ENCODE results near the gene LAD1. TPM values are rescaled to one million over a fixed set of nuclear protein-coding genes. Genes with fewer than 3 reads are reported as not detected.
A peak's percentile ranks its signal among the peaks of the same experiment; 100 is the strongest.

LAD1 gene
- total RNA-seq, 1 donor from 2014 or later: 3.1 TPM

DNA sequence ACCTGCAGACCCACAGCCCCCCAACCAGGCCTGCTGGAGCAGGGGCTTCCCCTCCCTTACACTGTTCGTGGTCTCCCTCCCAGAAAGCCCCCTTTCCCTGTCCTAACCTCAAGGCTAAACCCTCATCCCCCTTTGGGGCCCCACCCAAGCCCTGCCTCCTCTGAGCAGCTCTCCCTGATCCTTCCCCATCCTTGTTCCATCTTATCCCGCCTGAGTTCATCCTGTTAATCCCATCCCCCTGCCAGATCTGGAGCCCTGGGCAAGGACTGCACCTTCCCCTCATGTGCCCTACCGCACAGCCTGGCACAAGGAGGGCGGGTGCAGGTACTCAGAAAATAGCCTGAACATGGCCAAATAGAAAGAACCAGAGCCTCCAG lies 14.7 kb downstream of the LAD1 start:
- H3K9me3 ChIP-seq (ENCODE audit: control insufficient read depth in 3 of 3, low read length in 3 of 3): no peaks in the 10 kb centered on the region
- no peak overlapping the region for H3K4me3 ChIP-seq (ENCODE audit: low read length in 3 of 3)
- H3K27ac ChIP-seq (ENCODE audit: low read depth, low read length): peak overlapping the region; percentile 58
- peaks cover 0 to 2% (median 0%) of the 10 kb centered on the region in 3 donors for H3K36me3 ChIP-seq (ENCODE audit: control insufficient read depth in 3 of 3, insufficient read depth in 3 of 3, low read length in 3 of 3)
- H3K27me3 ChIP-seq (ENCODE audit: control insufficient read depth in 3 of 3, insufficient read depth in 3 of 3, low read length in 3 of 3): no peaks in the 10 kb centered on the region
- peaks cover 7 to 30% (median 26%) of the 10 kb centered on the region in 3 donors for H3K4me1 ChIP-seq (ENCODE audit: control insufficient read depth in 3 of 3, insufficient read depth in 3 of 3, low read length in 3 of 3)
- peak overlapping the region in 1 of 3 donors; percentile 33 for H3K9ac ChIP-seq (ENCODE audit: low read depth in 1 of 3, low read length in 3 of 3)

GRCh38 chr1:201383647-201384405 lies 15.3 kb downstream of the LAD1 start:
- H3K9ac ChIP-seq (ENCODE audit: low read depth in 1 of 3, low read length in 3 of 3): peak overlapping the region in 1 of 3 donors; percentile 45
- H3K27ac ChIP-seq (ENCODE audit: low read depth, low read length): peak overlapping the region; percentile 58
- H3K27me3 ChIP-seq (ENCODE audit: control insufficient read depth in 3 of 3, insufficient read depth in 3 of 3, low read length in 3 of 3): no peaks in the 10 kb centered on the region
- H3K9me3 ChIP-seq (ENCODE audit: control insufficient read depth in 3 of 3, low read length in 3 of 3): no peaks in the 10 kb centered on the region
- peak overlapping the region in 1 of 3 donors; percentile 13 for H3K4me3 ChIP-seq (ENCODE audit: low read length in 3 of 3)
- H3K4me1 ChIP-seq (ENCODE audit: control insufficient read depth in 3 of 3, insufficient read depth in 3 of 3, low read length in 3 of 3): peaks cover 7 to 30% (median 26%) of the 10 kb centered on the region in 3 donors
- H3K36me3 ChIP-seq (ENCODE audit: control insufficient read depth in 3 of 3, insufficient read depth in 3 of 3, low read length in 3 of 3): peaks cover 0 to under 1% (median 0%) of the 10 kb centered on the region in 3 donors

DNA sequence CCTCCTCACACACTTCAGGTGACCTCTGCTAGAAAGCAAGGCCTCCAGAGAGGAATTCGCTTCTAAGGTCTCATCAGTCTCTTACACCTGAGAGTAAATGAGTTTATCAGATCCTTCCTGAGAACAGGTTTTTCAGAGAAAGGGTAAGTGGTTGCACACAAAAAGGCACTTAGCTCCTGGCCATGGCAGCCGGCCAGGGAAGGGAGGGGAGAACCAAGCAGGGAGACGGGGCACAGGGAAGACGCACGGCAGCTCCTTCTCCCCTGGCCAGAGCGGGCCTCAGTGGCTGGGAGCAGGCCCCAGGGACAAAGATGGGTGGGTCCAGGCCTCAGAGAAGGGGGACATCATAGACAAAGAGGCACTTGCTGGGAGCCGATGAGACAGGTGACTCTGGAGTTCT lies 18.0 kb downstream of the LAD1 start:
- no peak overlapping the region for H3K9ac ChIP-seq (ENCODE audit: low read depth in 1 of 3, low read length in 3 of 3)
- H3K36me3 ChIP-seq (ENCODE audit: control insufficient read depth in 3 of 3, insufficient read depth in 3 of 3, low read length in 3 of 3): no peaks in the 10 kb centered on the region
- H3K4me1 ChIP-seq (ENCODE audit: control insufficient read depth in 3 of 3, insufficient read depth in 3 of 3, low read length in 3 of 3): peaks cover 8 to 30% (median 28%) of the 10 kb centered on the region in 3 donors
- H3K9me3 ChIP-seq (ENCODE audit: control insufficient read depth in 3 of 3, low read length in 3 of 3): no peaks in the 10 kb centered on the region
- peaks cover 0 to 2% (median 0%) of the 10 kb centered on the region in 3 donors for H3K27me3 ChIP-seq (ENCODE audit: control insufficient read depth in 3 of 3, insufficient read depth in 3 of 3, low read length in 3 of 3)
- H3K4me3 ChIP-seq (ENCODE audit: low read length in 3 of 3): no peak overlapping the region
- no peak overlapping the region for H3K27ac ChIP-seq (ENCODE audit: low read depth, low read length)

DNA sequence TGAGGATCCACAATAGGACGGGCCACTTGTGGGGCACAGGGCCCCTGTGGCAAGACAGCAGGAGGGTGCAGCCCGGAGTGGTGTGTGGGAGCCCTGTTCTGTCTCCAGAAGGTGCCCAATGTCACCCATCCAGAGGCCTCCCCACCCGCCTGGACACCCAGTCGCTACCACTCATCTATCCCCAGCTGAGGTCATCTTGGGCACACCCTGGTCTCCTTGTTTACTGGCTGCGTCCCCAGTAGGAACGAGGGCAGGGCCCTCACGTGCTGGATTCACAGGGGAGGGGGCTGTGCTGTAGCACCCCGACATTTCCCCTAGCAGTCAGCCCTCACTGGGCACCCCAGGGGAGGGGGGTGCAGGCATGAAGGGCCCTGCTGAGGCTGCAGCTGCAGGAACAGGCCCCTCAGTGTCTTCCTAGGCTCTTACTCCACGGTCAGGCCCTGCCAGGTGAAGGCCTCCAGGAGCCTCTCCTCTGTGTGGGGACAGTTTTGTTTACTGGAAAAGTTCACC lies 19.3 kb downstream of the LAD1 start:
- H3K4me3 ChIP-seq (ENCODE audit: low read length in 3 of 3): no peak overlapping the region
- no peaks in the 10 kb centered on the region for H3K36me3 ChIP-seq (ENCODE audit: control insufficient read depth in 3 of 3, insufficient read depth in 3 of 3, low read length in 3 of 3)
- H3K27ac ChIP-seq (ENCODE audit: low read depth, low read length): no peak overlapping the region
- peaks cover 11 to 31% (median 25%) of the 10 kb centered on the region in 3 donors for H3K4me1 ChIP-seq (ENCODE audit: control insufficient read depth in 3 of 3, insufficient read depth in 3 of 3, low read length in 3 of 3)
- H3K9me3 ChIP-seq (ENCODE audit: control insufficient read depth in 3 of 3, low read length in 3 of 3): no peaks in the 10 kb centered on the region
- peaks cover 0 to 6% (median 0%) of the 10 kb centered on the region in 3 donors for H3K27me3 ChIP-seq (ENCODE audit: control insufficient read depth in 3 of 3, insufficient read depth in 3 of 3, low read length in 3 of 3)
- H3K9ac ChIP-seq (ENCODE audit: low read depth in 1 of 3, low read length in 3 of 3): no peak overlapping the region

- Histone ChIP-seq H3K27ac (ENCODE audit: low read depth, low read length) (no peak overlapping the region), H3K9me3 (ENCODE audit: control insufficient read depth in 3 of 3, low read length in 3 of 3) (no peaks in the 10 kb centered on the region), H3K9ac (ENCODE audit: low read depth in 1 of 3, low read length in 3 of 3) (no peak overlapping the region), H3K27me3 (ENCODE audit: control insufficient read depth in 3 of 3, insufficient read depth in 3 of 3, low read length in 3 of 3) (peaks cover 0 to 6% (median 0%) of the 10 kb centered on the region in 3 donors), H3K36me3 (ENCODE audit: control insufficient read depth in 3 of 3, insufficient read depth in 3 of 3, low read length in 3 of 3) (no peaks in the 10 kb centered on the region), H3K4me3 (ENCODE audit: low read length in 3 of 3) (no peak overlapping the region), H3K4me1 (ENCODE audit: control insufficient read depth in 3 of 3, insufficient read depth in 3 of 3, low read length in 3 of 3) (peaks cover 3 to 27% (median 15%) of the 10 kb centered on the region in 3 donors)
Observed at GRCh38 chr1:201378804-201379203, 20.3 kb downstream of the LAD1 start.

- peaks cover 0 to 6% (median 0%) of the 10 kb centered on the region in 3 donors for H3K27me3 ChIP-seq (ENCODE audit: control insufficient read depth in 3 of 3, insufficient read depth in 3 of 3, low read length in 3 of 3)
- H3K9ac ChIP-seq (ENCODE audit: low read depth in 1 of 3, low read length in 3 of 3): no peak within 1 kb of the TSS
- H3K27ac ChIP-seq (ENCODE audit: low read depth, low read length): no peak within 1 kb of the TSS
- no peaks in the 10 kb centered on the region for H3K36me3 ChIP-seq (ENCODE audit: control insufficient read depth in 3 of 3, insufficient read depth in 3 of 3, low read length in 3 of 3)
- H3K9me3 ChIP-seq (ENCODE audit: control insufficient read depth in 3 of 3, low read length in 3 of 3): no peaks in the 10 kb centered on the region
- no peak within 1 kb of the TSS for H3K4me3 ChIP-seq (ENCODE audit: low read length in 3 of 3)
- H3K4me1 ChIP-seq (ENCODE audit: control insufficient read depth in 3 of 3, insufficient read depth in 3 of 3, low read length in 3 of 3): peaks cover 3 to 21% (median 5%) of the 10 kb centered on the region in 3 donors
Observed at GRCh38 chr1:201377611-201378092, 21.5 kb downstream of the LAD1 start, which contains the start of gene TNNT2. TSS of gene TNNT2 (minus strand) at chr1:201377680. CDS start at chr1:201373254, 4,426 bp downstream.

GRCh38 chr1:201376464-201377374 lies 22.4 kb downstream of the LAD1 start:
- no peak overlapping the region for H3K4me3 ChIP-seq (ENCODE audit: low read length in 3 of 3)
- H3K27ac ChIP-seq (ENCODE audit: low read depth, low read length): no peak overlapping the region
- peaks cover 3 to 21% (median 5%) of the 10 kb centered on the region in 3 donors for H3K4me1 ChIP-seq (ENCODE audit: control insufficient read depth in 3 of 3, insufficient read depth in 3 of 3, low read length in 3 of 3)

DNA sequence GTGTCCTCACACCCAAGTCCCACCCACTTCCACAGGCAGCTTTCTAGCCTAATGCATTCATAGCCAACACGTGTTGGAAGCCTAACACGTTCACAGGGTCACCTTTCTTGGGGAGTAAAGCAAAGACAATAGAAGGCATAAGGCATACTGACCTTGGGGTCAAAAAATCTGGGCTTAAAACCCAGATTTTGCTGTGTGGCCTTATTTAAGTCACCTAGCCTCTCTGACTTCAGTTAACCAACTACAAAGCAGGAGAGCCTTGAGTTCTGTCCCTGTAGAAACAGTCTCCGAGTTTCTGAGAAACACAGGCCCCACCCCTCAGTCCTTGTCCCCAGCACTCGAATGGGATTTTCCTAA lies 23.0 kb downstream of the LAD1 start:
- peaks cover 3 to 21% (median 5%) of the 10 kb centered on the region in 3 donors for H3K4me1 ChIP-seq (ENCODE audit: control insufficient read depth in 3 of 3, insufficient read depth in 3 of 3, low read length in 3 of 3)
- peaks cover 0 to 6% (median 0%) of the 10 kb centered on the region in 3 donors for H3K27me3 ChIP-seq (ENCODE audit: control insufficient read depth in 3 of 3, insufficient read depth in 3 of 3, low read length in 3 of 3)
- H3K27ac ChIP-seq (ENCODE audit: low read depth, low read length): no peak overlapping the region
- no peak overlapping the region for H3K4me3 ChIP-seq (ENCODE audit: low read length in 3 of 3)
- no peaks in the 10 kb centered on the region for H3K9me3 ChIP-seq (ENCODE audit: control insufficient read depth in 3 of 3, low read length in 3 of 3)
- H3K9ac ChIP-seq (ENCODE audit: low read depth in 1 of 3, low read length in 3 of 3): no peak overlapping the region
- no peaks in the 10 kb centered on the region for H3K36me3 ChIP-seq (ENCODE audit: control insufficient read depth in 3 of 3, insufficient read depth in 3 of 3, low read length in 3 of 3)

More at GRCh38 chr1:201376464-201377374, 22.4 kb downstream of the LAD1 start:
- H3K36me3 ChIP-seq (ENCODE audit: control insufficient read depth in 3 of 3, insufficient read depth in 3 of 3, low read length in 3 of 3): no peaks in the 10 kb centered on the region
- no peaks in the 10 kb centered on the region for H3K9me3 ChIP-seq (ENCODE audit: control insufficient read depth in 3 of 3, low read length in 3 of 3)
- peaks cover 0 to 6% (median 0%) of the 10 kb centered on the region in 3 donors for H3K27me3 ChIP-seq (ENCODE audit: control insufficient read depth in 3 of 3, insufficient read depth in 3 of 3, low read length in 3 of 3)
- H3K9ac ChIP-seq (ENCODE audit: low read depth in 1 of 3, low read length in 3 of 3): no peak overlapping the region

- no peaks in the 10 kb centered on the region for H3K9me3 ChIP-seq (ENCODE audit: control insufficient read depth in 3 of 3, low read length in 3 of 3)
- peaks cover 0 to 6% (median 0%) of the 10 kb centered on the region in 3 donors for H3K27me3 ChIP-seq (ENCODE audit: control insufficient read depth in 3 of 3, insufficient read depth in 3 of 3, low read length in 3 of 3)
- H3K9ac ChIP-seq (ENCODE audit: low read depth in 1 of 3, low read length in 3 of 3): no peak overlapping the region
- no peak overlapping the region for H3K27ac ChIP-seq (ENCODE audit: low read depth, low read length)
- no peaks in the 10 kb centered on the region for H3K36me3 ChIP-seq (ENCODE audit: control insufficient read depth in 3 of 3, insufficient read depth in 3 of 3, low read length in 3 of 3)
- peaks cover 3 to 21% (median 5%) of the 10 kb centered on the region in 3 donors for H3K4me1 ChIP-seq (ENCODE audit: control insufficient read depth in 3 of 3, insufficient read depth in 3 of 3, low read length in 3 of 3)
- H3K4me3 ChIP-seq (ENCODE audit: low read length in 3 of 3): no peak overlapping the region
Observed at GRCh38 chr1:201375169-201375568, 24.0 kb downstream of the LAD1 start.

All from skeletal muscle tissue (tissue), 4 donors.